OCI-LY7 (cell line): ENCODE data around the gene INPP4A.

Experiments
- EZH2phosphoT487 ChIP-seq: fragments of 200-600 bp; sonication (generic); IDR thresholded peaks from 2 replicates; pipeline ENCODE4 v1.6.1; 2018; ENCODE audit warnings: low read depth, borderline replicate concordance, mild to moderate bottlenecking, mixed run types, antibody characterized with exemption, low read length, moderate library complexity, mixed read lengths
- TF ChIP-seq, protein P1 (sequence below): fragments of 200-600 bp; sonication (generic); conservative IDR thresholded peaks from 2 replicates; pipeline ENCODE4 v1.5.1; 2014; ENCODE audit warnings: mild to moderate bottlenecking, antibody characterized with exemption, low read length, moderate library complexity, mixed read lengths

DNA sequence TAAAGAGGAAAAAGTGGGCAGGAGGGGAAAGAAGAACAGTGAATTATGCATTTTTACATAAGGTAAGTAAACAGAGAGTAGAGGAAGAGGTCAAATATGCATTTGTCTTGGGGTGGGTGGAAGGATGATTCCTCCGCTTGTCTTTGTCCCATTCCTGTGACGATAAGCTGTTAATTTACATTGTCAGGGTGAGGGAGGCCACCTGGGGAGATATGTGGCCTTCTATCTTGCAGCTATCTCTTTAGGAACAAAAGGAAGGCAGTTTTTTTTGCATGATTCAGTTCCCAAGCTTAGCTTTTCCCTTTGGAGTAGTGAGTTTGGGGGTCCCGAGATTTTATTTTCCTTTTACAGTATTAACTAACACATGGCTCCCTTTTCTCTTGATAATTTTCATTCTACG lies 2.2 kb upstream of the INPP4A start:
- TF ChIP-seq, protein P1, sequence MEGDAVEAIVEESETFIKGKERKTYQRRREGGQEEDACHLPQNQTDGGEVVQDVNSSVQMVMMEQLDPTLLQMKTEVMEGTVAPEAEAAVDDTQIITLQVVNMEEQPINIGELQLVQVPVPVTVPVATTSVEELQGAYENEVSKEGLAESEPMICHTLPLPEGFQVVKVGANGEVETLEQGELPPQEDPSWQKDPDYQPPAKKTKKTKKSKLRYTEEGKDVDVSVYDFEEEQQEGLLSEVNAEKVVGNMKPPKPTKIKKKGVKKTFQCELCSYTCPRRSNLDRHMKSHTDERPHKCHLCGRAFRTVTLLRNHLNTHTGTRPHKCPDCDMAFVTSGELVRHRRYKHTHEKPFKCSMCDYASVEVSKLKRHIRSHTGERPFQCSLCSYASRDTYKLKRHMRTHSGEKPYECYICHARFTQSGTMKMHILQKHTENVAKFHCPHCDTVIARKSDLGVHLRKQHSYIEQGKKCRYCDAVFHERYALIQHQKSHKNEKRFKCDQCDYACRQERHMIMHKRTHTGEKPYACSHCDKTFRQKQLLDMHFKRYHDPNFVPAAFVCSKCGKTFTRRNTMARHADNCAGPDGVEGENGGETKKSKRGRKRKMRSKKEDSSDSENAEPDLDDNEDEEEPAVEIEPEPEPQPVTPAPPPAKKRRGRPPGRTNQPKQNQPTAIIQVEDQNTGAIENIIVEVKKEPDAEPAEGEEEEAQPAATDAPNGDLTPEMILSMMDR = no peak
- no peak for TF ChIP-seq EZH2phosphoT487
